Lower leg skin (tissue), 3 donors: ENCODE data around the gene SYTL1.

ENCODE experiments used
- CTCF ChIP-seq, 3 donors: fragments of 450-650 bp; IDR thresholded peaks; one replicate each; pipeline ENCODE4 v1.5.1; 2016; ENCODE audit warnings: antibody characterized with exemption in 3 of 3, mild to moderate bottlenecking in 3 of 3, moderate library complexity in 2 of 3
- POLR2A ChIP-seq, 2 donors: fragments of 450-650 bp; IDR thresholded peaks; one replicate each; pipeline ENCODE4 v1.6.1; 2016 to 2017; ENCODE audit warnings: antibody characterized with exemption in 2 of 2, mild to moderate bottlenecking in 1 of 2, moderate library complexity in 1 of 2

GRCh38 chr1:27338751-27339150 is 3.1 kb upstream of the SYTL1 start:
- no peak for TF ChIP-seq CTCF (IDR thresholded peaks at IDR 0.05)
- no peak for TF ChIP-seq POLR2A (IDR thresholded peaks at IDR 0.05)
